DOHH2 (cell line): Measurements from ENCODE around the gene KIF2A.

Experiments used
- CTCF ChIP-seq: fragments of 200-600 bp; sonication (generic); IDR thresholded peaks from one replicate; pipeline ENCODE4 v1.5.1; 2014; ENCODE audit warnings: antibody characterized with exemption, mild to moderate bottlenecking, low read depth, low read length; ENCODE audit not compliant: poor library complexity, severe bottlenecking
- EZH2phosphoT487 ChIP-seq: fragments of 200-600 bp; sonication (generic); IDR thresholded peaks from 2 replicates; pipeline ENCODE4 v1.6.1; 2017; ENCODE audit warnings: borderline replicate concordance, mild to moderate bottlenecking, antibody characterized with exemption, low read length, moderate library complexity, mixed read lengths

GRCh38 chr5:62283861-62284260, 22.1 kb upstream of the KIF2A start:
- TF ChIP-seq CTCF (no peak), EZH2phosphoT487 (no peak)
